WI38 (cell line): Measurements from ENCODE around the gene SLC39A13.

Source experiments
- H3K4me3 ChIP-seq: 2 replicates; pipeline ENCODE4 v1.5.1; 2011; ENCODE audit warnings: low read depth, mild to moderate bottlenecking, control low read depth, low read length
- CTCF ChIP-seq: IDR thresholded peaks from 2 replicates; pipeline ENCODE4 v1.5.1; 2012; ENCODE audit warnings: low read depth, mild to moderate bottlenecking, control low read depth, low read length

Gene SLC39A13

GRCh38 chr11:47461876-47462275 lies 53.5 kb downstream of the SLC39A13 start:
- no peak for TF ChIP-seq CTCF
- H3K4me3 ChIP-seq: no peak overlapping the region

GRCh38 chr11:47464483-47464882 lies 56.1 kb downstream of the SLC39A13 start:
- TF ChIP-seq CTCF: no peak
- H3K4me3 ChIP-seq: no peak overlapping the region
